HEK293 (cell line): ENCODE results near the gene SMC3.
"Not testable (repeated sequence)": the region's sequence is repeated elsewhere in the genome, so short reads cannot be mapped to it uniquely, and the experiment has no call there.

Experiments used
- BCL11B ChIP-seq: fragments of 450-650 bp; formaldehyde crosslinking; IDR thresholded peaks from 2 replicates; pipeline ENCODE4 v1.5.1; 2016; ENCODE audit warnings: low read depth, missing biosample characterization, missing genetic modification characterization
- REST ChIP-seq: fragments of 450-650 bp; formaldehyde crosslinking; IDR thresholded peaks from 2 replicates; pipeline ENCODE4 v1.5.1; 2016; ENCODE audit warnings: missing biosample characterization, missing genetic modification characterization
- TCF7L2 ChIP-seq: IDR thresholded peaks from 2 replicates; pipeline ENCODE4 v1.6.1; 2011; ENCODE audit warnings: low read depth, mild to moderate bottlenecking, inconsistent platforms, low read length, moderate library complexity, borderline replicate concordance
- YY1 ChIP-seq: fragments of 450-650 bp; formaldehyde crosslinking; IDR thresholded peaks from 2 replicates; pipeline ENCODE4 v1.5.1; 2018; ENCODE audit warnings: missing biosample characterization, missing genetic modification characterization
- ZNF777 ChIP-seq: fragments of 450-650 bp; formaldehyde crosslinking; IDR thresholded peaks from 2 replicates; pipeline ENCODE4 v1.5.1; 2017; ENCODE audit warnings: missing biosample characterization, missing genetic modification characterization, borderline replicate concordance
- ZNF791 ChIP-seq: fragments of 450-650 bp; formaldehyde crosslinking; IDR thresholded peaks from 2 replicates; pipeline ENCODE4 v1.5.1; 2016; ENCODE audit warnings: missing biosample characterization, missing genetic modification characterization
- TF ChIP-seq, protein P1 (sequence below): fragments of 450-650 bp; formaldehyde crosslinking; IDR thresholded peaks from 2 replicates; pipeline ENCODE4 v1.5.1; 2016; ENCODE audit warnings: missing biosample characterization, missing genetic modification characterization
- TF ChIP-seq, protein P2 (sequence below): sonication (generic); formaldehyde crosslinking; IDR thresholded peaks from 2 replicates; pipeline ENCODE4 v1.8.1; 2022; ENCODE audit warnings: mild to moderate bottlenecking, moderate library complexity, missing genetic modification reagents
- TF ChIP-seq, protein P3 (sequence below): fragments of 450-650 bp; formaldehyde crosslinking; IDR thresholded peaks from 2 replicates; pipeline ENCODE4 v1.5.1; 2016; ENCODE audit warnings: missing biosample characterization, missing genetic modification characterization

- TF ChIP-seq ZNF777 (tag by site-specific recombination); BCL11B (tag by site-specific recombination); ZNF791 (tag by site-specific recombination); YY1 (tag by site-specific recombination); TCF7L2; REST (tag by site-specific recombination): not testable (repeated sequence)
- TF ChIP-seq, protein P1, sequence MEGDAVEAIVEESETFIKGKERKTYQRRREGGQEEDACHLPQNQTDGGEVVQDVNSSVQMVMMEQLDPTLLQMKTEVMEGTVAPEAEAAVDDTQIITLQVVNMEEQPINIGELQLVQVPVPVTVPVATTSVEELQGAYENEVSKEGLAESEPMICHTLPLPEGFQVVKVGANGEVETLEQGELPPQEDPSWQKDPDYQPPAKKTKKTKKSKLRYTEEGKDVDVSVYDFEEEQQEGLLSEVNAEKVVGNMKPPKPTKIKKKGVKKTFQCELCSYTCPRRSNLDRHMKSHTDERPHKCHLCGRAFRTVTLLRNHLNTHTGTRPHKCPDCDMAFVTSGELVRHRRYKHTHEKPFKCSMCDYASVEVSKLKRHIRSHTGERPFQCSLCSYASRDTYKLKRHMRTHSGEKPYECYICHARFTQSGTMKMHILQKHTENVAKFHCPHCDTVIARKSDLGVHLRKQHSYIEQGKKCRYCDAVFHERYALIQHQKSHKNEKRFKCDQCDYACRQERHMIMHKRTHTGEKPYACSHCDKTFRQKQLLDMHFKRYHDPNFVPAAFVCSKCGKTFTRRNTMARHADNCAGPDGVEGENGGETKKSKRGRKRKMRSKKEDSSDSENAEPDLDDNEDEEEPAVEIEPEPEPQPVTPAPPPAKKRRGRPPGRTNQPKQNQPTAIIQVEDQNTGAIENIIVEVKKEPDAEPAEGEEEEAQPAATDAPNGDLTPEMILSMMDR (tag by site-specific recombination), result not testable (repeated sequence)
- TF ChIP-seq, protein P2, sequence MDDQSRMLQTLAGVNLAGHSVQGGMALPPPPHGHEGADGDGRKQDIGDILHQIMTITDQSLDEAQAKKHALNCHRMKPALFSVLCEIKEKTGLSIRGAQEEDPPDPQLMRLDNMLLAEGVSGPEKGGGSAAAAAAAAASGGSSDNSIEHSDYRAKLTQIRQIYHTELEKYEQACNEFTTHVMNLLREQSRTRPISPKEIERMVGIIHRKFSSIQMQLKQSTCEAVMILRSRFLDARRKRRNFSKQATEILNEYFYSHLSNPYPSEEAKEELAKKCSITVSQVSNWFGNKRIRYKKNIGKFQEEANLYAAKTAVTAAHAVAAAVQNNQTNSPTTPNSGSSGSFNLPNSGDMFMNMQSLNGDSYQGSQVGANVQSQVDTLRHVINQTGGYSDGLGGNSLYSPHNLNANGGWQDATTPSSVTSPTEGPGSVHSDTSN (CRISPR knock-in tag), result not testable (repeated sequence)
- TF ChIP-seq, protein P3, sequence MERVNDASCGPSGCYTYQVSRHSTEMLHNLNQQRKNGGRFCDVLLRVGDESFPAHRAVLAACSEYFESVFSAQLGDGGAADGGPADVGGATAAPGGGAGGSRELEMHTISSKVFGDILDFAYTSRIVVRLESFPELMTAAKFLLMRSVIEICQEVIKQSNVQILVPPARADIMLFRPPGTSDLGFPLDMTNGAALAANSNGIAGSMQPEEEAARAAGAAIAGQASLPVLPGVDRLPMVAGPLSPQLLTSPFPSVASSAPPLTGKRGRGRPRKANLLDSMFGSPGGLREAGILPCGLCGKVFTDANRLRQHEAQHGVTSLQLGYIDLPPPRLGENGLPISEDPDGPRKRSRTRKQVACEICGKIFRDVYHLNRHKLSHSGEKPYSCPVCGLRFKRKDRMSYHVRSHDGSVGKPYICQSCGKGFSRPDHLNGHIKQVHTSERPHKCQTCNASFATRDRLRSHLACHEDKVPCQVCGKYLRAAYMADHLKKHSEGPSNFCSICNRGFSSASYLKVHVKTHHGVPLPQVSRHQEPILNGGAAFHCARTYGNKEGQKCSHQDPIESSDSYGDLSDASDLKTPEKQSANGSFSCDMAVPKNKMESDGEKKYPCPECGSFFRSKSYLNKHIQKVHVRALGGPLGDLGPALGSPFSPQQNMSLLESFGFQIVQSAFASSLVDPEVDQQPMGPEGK, result not testable (repeated sequence)
Observed at GRCh38 chr10:110532628-110533027, 34.9 kb upstream of the SMC3 start.
